ENCODE measurements around the gene NCOA6.

The NCOA6 gene

GRCh38 chr20:34825530-34826362 lies at the start of gene NCOA6:
Gene NCOA6, minus strand, starts transcription at chr20:34825651. Its CDS starts 43,296 bp downstream, at chr20:34782355.
- DNase-seq: peak; percentile 31

- DNase-seq: peak; percentile 80
Observed at GRCh38 chr20:34874094-34874654, 48.7 kb upstream of the NCOA6 start.

- no peak for DNase-seq
Observed at GRCh38 chr20:34873583-34874093, 48.2 kb upstream of the NCOA6 start.

GRCh38 chr20:34872622-34873224 lies 47.3 kb upstream of the NCOA6 start, which contains the start of gene GGT7:
Gene GGT7, minus strand, starts transcription at chr20:34872856. Its CDS starts 41 bp downstream, at chr20:34872815.
- peak; percentile 18 for DNase-seq

GRCh38 chr20:34871966-34872621 lies 46.6 kb upstream of the NCOA6 start:
- no peak for DNase-seq

GRCh38 chr20:34871320-34871926 lies 46.0 kb upstream of the NCOA6 start:
- DNase-seq: no peak

GRCh38 chr20:34864216-34864615 lies 38.8 kb upstream of the NCOA6 start:
- no peak for DNase-seq

- DNase-seq: no peak
Observed at GRCh38 chr20:34863421-34863965, 38.0 kb upstream of the NCOA6 start.

GRCh38 chr20:34862724-34863123 lies 37.3 kb upstream of the NCOA6 start:
- no peak for DNase-seq

- no peak for DNase-seq
Observed at GRCh38 chr20:34861386-34862084, 36.1 kb upstream of the NCOA6 start.

GRCh38 chr20:34859826-34860545 lies 34.5 kb upstream of the NCOA6 start:
- DNase-seq: no peak

- no peak for DNase-seq
Observed at GRCh38 chr20:34859367-34859766, 33.9 kb upstream of the NCOA6 start.

- no peak for DNase-seq
Observed at GRCh38 chr20:34852298-34852697, 26.8 kb upstream of the NCOA6 start.

GRCh38 chr20:34850969-34851368 lies 25.5 kb upstream of the NCOA6 start:
- DNase-seq: no peak

GRCh38 chr20:34849778-34850177 lies 24.3 kb upstream of the NCOA6 start:
- DNase-seq: no peak

- no peak for DNase-seq
Observed at GRCh38 chr20:34848597-34848996, 23.1 kb upstream of the NCOA6 start.

GRCh38 chr20:34843421-34843820 lies 18.0 kb upstream of the NCOA6 start:
- no peak for DNase-seq

GRCh38 chr20:34842143-34842542 lies 16.7 kb upstream of the NCOA6 start:
- no peak for DNase-seq

- peak; percentile 64 for DNase-seq
Observed at GRCh38 chr20:34834459-34834893, 9.0 kb upstream of the NCOA6 start.

GRCh38 chr20:34831936-34832335 lies 6.5 kb upstream of the NCOA6 start:
- no peak for DNase-seq

GRCh38 chr20:34829191-34829590 lies 3.7 kb upstream of the NCOA6 start:
- DNase-seq: no peak

Measured in NCI-H1694 (cell line).